ENCODE measurements around the gene KRTAP5-6.
"Not testable (repeated sequence)": the region's sequence is repeated elsewhere in the genome, so short reads cannot be mapped to it uniquely, and the experiment has no call there.

Gene KRTAP5-6

DNA sequence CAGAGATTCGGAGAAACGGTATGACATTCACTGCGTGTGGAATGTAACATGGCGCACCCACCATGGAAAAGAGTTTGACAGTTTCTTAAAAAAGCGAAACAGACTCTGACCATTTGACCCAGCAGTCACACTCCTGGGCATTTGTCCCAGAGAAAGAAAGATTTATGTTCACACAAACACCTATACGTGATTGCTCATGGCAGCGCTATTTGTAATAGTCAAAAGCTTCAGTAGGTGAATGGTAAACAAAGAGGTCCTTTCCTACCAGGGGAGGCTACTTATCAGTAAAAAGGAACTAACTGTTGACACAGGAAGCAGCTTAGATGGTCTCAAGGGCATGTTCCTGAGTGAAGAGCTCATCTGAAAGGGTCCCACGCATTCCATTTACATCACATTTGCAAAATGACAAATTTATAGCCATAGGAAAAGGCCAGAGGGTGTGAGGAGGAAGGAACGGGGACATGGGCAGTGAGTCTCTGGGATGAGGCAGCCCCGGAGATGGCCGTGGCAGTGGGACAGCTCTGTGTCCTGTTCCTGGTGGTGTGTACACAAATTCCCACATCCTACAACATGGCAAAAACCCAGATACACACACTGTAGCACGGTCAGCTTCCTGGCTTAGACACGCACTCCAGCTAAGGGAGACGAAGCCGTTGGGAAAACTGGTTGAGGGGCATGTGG, 14.6 kb upstream of the KRTAP5-6 start:
- no peaks in the 10 kb centered on the region for H3F3A ChIP-seq (ENCODE audit: low read depth)
- no peaks in the 10 kb centered on the region for H4K20me1 ChIP-seq (ENCODE audit: insufficient read depth, low read length, poor library complexity, severe bottlenecking)
- TF ChIP-seq CTCF (conservative IDR thresholded peaks at IDR 0.05; ENCODE audit: low read length) (no peak), EZH2phosphoT487 (IDR thresholded peaks at IDR 0.05; ENCODE audit: borderline replicate concordance) (no peak)
- H3K9ac ChIP-seq (ENCODE audit: low read depth, low read length, poor library complexity, severe bottlenecking), result no peak overlapping the region
- H3K4me2 ChIP-seq (ENCODE audit: low read depth, low read length, poor library complexity, severe bottlenecking), result no peak overlapping the region
- no peaks in the 10 kb centered on the region for H3K79me2 ChIP-seq (ENCODE audit: insufficient read depth, low read length)
- no peaks in the 10 kb centered on the region for H3K4me1 ChIP-seq (ENCODE audit: insufficient read depth, low read length, poor library complexity, severe bottlenecking)
- no peak overlapping the region for H2AFZ ChIP-seq (ENCODE audit: low read length)
- H3K4me3 ChIP-seq (ENCODE audit: low read length, poor library complexity, severe bottlenecking), result no peak overlapping the region
- no peaks in the 10 kb centered on the region for H3K36me3 ChIP-seq (ENCODE audit: insufficient read depth, low read length)
- no peaks in the 10 kb centered on the region for H3K27me3 ChIP-seq (ENCODE audit: insufficient read depth, low read length, poor library complexity, severe bottlenecking)
- no peaks in the 10 kb centered on the region for H3K9me2 ChIP-seq (replicated peaks; ENCODE audit: low read depth, low read length)
- H3K9me3 ChIP-seq (ENCODE audit: insufficient read depth, low read depth, low read length), result no peaks in the 10 kb centered on the region

DNA sequence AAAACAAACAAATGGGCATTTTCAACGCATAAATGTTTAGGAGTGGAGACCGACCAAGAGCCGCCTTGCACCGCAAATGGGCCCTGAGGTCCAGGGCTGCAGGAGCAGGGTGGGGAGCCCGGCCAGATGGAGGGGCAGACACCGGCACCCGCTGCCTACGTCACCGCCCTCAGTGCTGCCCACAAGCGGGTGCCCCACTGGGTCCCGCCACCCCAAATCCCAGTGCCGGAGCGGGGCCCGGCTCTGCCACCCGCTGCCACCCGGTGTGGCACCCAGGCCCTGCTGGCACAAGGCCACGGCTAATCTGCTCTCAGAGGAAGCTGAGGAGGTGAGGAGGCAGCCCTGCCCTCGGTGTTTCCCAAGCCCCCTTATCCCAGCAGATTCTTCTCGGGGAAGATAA, 13.8 kb upstream of the KRTAP5-6 start:
- not testable (repeated sequence) for H3K4me3 ChIP-seq (ENCODE audit: low read length, poor library complexity, severe bottlenecking); H3K9ac ChIP-seq (ENCODE audit: low read depth, low read length, poor library complexity, severe bottlenecking); H4K20me1 ChIP-seq (ENCODE audit: insufficient read depth, low read length, poor library complexity, severe bottlenecking); H3K27me3 ChIP-seq (ENCODE audit: insufficient read depth, low read length, poor library complexity, severe bottlenecking); H3K79me2 ChIP-seq (ENCODE audit: insufficient read depth, low read length); H3F3A ChIP-seq (ENCODE audit: low read depth); H2AFZ ChIP-seq (ENCODE audit: low read length); H3K4me1 ChIP-seq (ENCODE audit: insufficient read depth, low read length, poor library complexity, severe bottlenecking); H3K9me2 ChIP-seq (replicated peaks; ENCODE audit: low read depth, low read length); H3K36me3 ChIP-seq (ENCODE audit: insufficient read depth, low read length); H3K9me3 ChIP-seq (ENCODE audit: insufficient read depth, low read depth, low read length); H3K4me2 ChIP-seq (ENCODE audit: low read depth, low read length, poor library complexity, severe bottlenecking)

DNA sequence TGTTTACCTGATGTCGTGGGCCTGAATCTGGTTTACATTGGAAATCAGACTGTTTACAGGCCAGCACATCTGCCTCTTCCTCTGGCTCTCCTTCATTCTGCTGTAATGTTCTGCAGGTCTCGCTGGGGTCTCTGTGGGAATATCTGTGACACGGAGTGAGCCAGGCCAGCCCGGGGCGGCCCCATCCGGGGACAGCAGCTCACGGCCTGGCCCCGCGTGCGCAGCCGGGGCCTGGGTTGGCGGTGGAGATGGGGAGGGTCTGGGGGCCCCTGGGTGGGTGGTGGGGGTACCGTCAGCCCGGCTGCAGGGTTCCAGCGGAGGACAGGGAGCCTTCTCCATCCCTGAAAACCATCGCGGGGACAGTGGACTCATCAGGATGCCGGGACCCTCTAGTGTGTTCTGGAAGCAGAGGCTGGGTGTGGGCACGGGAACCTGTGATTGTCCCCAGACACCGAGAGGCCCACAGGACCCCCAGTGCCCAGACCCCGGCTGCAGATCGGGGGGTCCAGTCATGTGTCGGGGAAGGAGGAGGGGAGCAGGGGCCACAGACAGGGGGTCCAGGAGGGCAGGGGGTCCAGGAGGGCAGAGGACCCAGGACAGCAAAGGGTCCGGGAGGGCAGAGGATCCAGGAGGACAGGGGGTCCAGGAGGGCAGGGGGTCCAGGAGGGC, 13.0 kb upstream of the KRTAP5-6 start:
- H3K4me3 ChIP-seq (ENCODE audit: low read length, poor library complexity, severe bottlenecking); H3K27me3 ChIP-seq (ENCODE audit: insufficient read depth, low read length, poor library complexity, severe bottlenecking); H2AFZ ChIP-seq (ENCODE audit: low read length); H3K9me3 ChIP-seq (ENCODE audit: insufficient read depth, low read depth, low read length); H3K9ac ChIP-seq (ENCODE audit: low read depth, low read length, poor library complexity, severe bottlenecking); H3K79me2 ChIP-seq (ENCODE audit: insufficient read depth, low read length); H3K9me2 ChIP-seq (replicated peaks; ENCODE audit: low read depth, low read length); H4K20me1 ChIP-seq (ENCODE audit: insufficient read depth, low read length, poor library complexity, severe bottlenecking); H3K36me3 ChIP-seq (ENCODE audit: insufficient read depth, low read length); H3F3A ChIP-seq (ENCODE audit: low read depth); H3K4me1 ChIP-seq (ENCODE audit: insufficient read depth, low read length, poor library complexity, severe bottlenecking); H3K4me2 ChIP-seq (ENCODE audit: low read depth, low read length, poor library complexity, severe bottlenecking): not testable (repeated sequence)

- not testable (repeated sequence) for H3K36me3 ChIP-seq (ENCODE audit: insufficient read depth, low read length); H3K4me3 ChIP-seq (ENCODE audit: low read length, poor library complexity, severe bottlenecking); H3K9me3 ChIP-seq (ENCODE audit: insufficient read depth, low read depth, low read length); H3K4me2 ChIP-seq (ENCODE audit: low read depth, low read length, poor library complexity, severe bottlenecking); H4K20me1 ChIP-seq (ENCODE audit: insufficient read depth, low read length, poor library complexity, severe bottlenecking); H3K9me2 ChIP-seq (replicated peaks; ENCODE audit: low read depth, low read length); H3K4me1 ChIP-seq (ENCODE audit: insufficient read depth, low read length, poor library complexity, severe bottlenecking); H2AFZ ChIP-seq (ENCODE audit: low read length); H3K27me3 ChIP-seq (ENCODE audit: insufficient read depth, low read length, poor library complexity, severe bottlenecking); H3F3A ChIP-seq (ENCODE audit: low read depth); H3K79me2 ChIP-seq (ENCODE audit: insufficient read depth, low read length); H3K9ac ChIP-seq (ENCODE audit: low read depth, low read length, poor library complexity, severe bottlenecking)
Measured at GRCh38 chr11:1684886-1685874, 11.8 kb upstream of the KRTAP5-6 start.

GRCh38 chr11:1686220-1686619, 10.8 kb upstream of the KRTAP5-6 start:
- H3K9ac ChIP-seq (ENCODE audit: low read depth, low read length, poor library complexity, severe bottlenecking); H4K20me1 ChIP-seq (ENCODE audit: insufficient read depth, low read length, poor library complexity, severe bottlenecking); H3K4me3 ChIP-seq (ENCODE audit: low read length, poor library complexity, severe bottlenecking); H2AFZ ChIP-seq (ENCODE audit: low read length); H3K9me3 ChIP-seq (ENCODE audit: insufficient read depth, low read depth, low read length); H3K27me3 ChIP-seq (ENCODE audit: insufficient read depth, low read length, poor library complexity, severe bottlenecking); H3K9me2 ChIP-seq (replicated peaks; ENCODE audit: low read depth, low read length); H3K79me2 ChIP-seq (ENCODE audit: insufficient read depth, low read length); H3K4me2 ChIP-seq (ENCODE audit: low read depth, low read length, poor library complexity, severe bottlenecking); H3K4me1 ChIP-seq (ENCODE audit: insufficient read depth, low read length, poor library complexity, severe bottlenecking); H3F3A ChIP-seq (ENCODE audit: low read depth); H3K36me3 ChIP-seq (ENCODE audit: insufficient read depth, low read length): not testable (repeated sequence)

GRCh38 chr11:1688336-1688947, 8.6 kb upstream of the KRTAP5-6 start:
- H3K9ac ChIP-seq (ENCODE audit: low read depth, low read length, poor library complexity, severe bottlenecking); H3K4me3 ChIP-seq (ENCODE audit: low read length, poor library complexity, severe bottlenecking); H4K20me1 ChIP-seq (ENCODE audit: insufficient read depth, low read length, poor library complexity, severe bottlenecking); H3K9me2 ChIP-seq (replicated peaks; ENCODE audit: low read depth, low read length); H3K27me3 ChIP-seq (ENCODE audit: insufficient read depth, low read length, poor library complexity, severe bottlenecking); H3K79me2 ChIP-seq (ENCODE audit: insufficient read depth, low read length); H3K36me3 ChIP-seq (ENCODE audit: insufficient read depth, low read length); H3F3A ChIP-seq (ENCODE audit: low read depth); H3K4me2 ChIP-seq (ENCODE audit: low read depth, low read length, poor library complexity, severe bottlenecking); H2AFZ ChIP-seq (ENCODE audit: low read length); H3K9me3 ChIP-seq (ENCODE audit: insufficient read depth, low read depth, low read length); H3K4me1 ChIP-seq (ENCODE audit: insufficient read depth, low read length, poor library complexity, severe bottlenecking): not testable (repeated sequence)
